Endothelial cell (in vitro differentiated cells): ENCODE data around the gene SCLY. TPM values are rescaled to one million over a fixed set of nuclear protein-coding genes. Genes with fewer than 3 reads are reported as not detected.

Experiments
- DNase-seq: peaks from one replicate; pipeline ENCODE4 v3.0.0; 2021; ENCODE audit warnings: low spot score
- H3K27ac Mint-ChIP-seq: one replicate; pipeline ENCODE4 v1.8.0; 2021; ENCODE audit warnings: mixed read lengths, inconsistent platforms; ENCODE audit not compliant: unreplicated experiment
- H3K27me3 Mint-ChIP-seq: one replicate; pipeline ENCODE4 v1.8.0; 2021; ENCODE audit warnings: mild to moderate bottlenecking, moderate library complexity, mixed read lengths, inconsistent platforms; ENCODE audit not compliant: unreplicated experiment
- H3K36me3 Mint-ChIP-seq: one replicate; pipeline ENCODE4 v1.8.0; 2021; ENCODE audit warnings: mild to moderate bottlenecking, low read depth, mixed read lengths, inconsistent platforms; ENCODE audit not compliant: unreplicated experiment
- H3K4me1 Mint-ChIP-seq: one replicate; pipeline ENCODE4 v1.8.0; 2021; ENCODE audit warnings: mild to moderate bottlenecking, mixed read lengths, inconsistent platforms; ENCODE audit not compliant: unreplicated experiment
- H3K4me3 Mint-ChIP-seq: one replicate; pipeline ENCODE4 v1.8.0; 2021; ENCODE audit warnings: mild to moderate bottlenecking, mixed read lengths, inconsistent platforms; ENCODE audit not compliant: unreplicated experiment
- H3K9me3 Mint-ChIP-seq: one replicate; pipeline ENCODE4 v1.8.0; 2021; ENCODE audit warnings: mixed read lengths, inconsistent platforms; ENCODE audit not compliant: unreplicated experiment
- CTCF ChIP-seq: fragments of 200-600 bp; sonication (generic); IDR thresholded peaks from one replicate; pipeline ENCODE4 v1.5.0; 2021; ENCODE audit warnings: antibody characterized with exemption; ENCODE audit not compliant: unreplicated experiment
- total RNA-seq: library from RNA; stranded (reverse); fragmentation: NEBNext Ultra II Directional; extraction: Animal tissue kit (Norgen Biotek cat#: 25700); gene quantifications from one replicate; pipeline ENCODE4 v1.2.1, GENCODE V29; 2021; ENCODE audit not compliant: unreplicated experiment

Gene SCLY
- total RNA-seq, 1 donor from 2014 or later = 17.7 TPM

GRCh38 chr2:238116298-238117198 is 55.7 kb downstream of the SCLY start:
- no peak for DNase-seq
- Mint-ChIP-seq H3K27ac (no peak overlapping the region), H3K27me3 (peaks cover 8% of the 10 kb centered on the region), H3K4me1 (no peaks in the 10 kb centered on the region), H3K36me3 (no peaks in the 10 kb centered on the region), H3K4me3 (no peak overlapping the region), H3K9me3 (peaks cover 6% of the 10 kb centered on the region)
- no peak for TF ChIP-seq CTCF

- Mint-ChIP-seq H3K27ac (no peak overlapping the region), H3K27me3 (peaks cover 8% of the 10 kb centered on the region), H3K4me1 (no peaks in the 10 kb centered on the region), H3K36me3 (no peaks in the 10 kb centered on the region), H3K4me3 (no peak overlapping the region), H3K9me3 (peaks cover 6% of the 10 kb centered on the region)
- no peak for DNase-seq
- TF ChIP-seq CTCF = no peak
These were observed 56.7 kb downstream of the SCLY start for GRCh38 chr2:238117199-238118154.

- H3K27ac Mint-ChIP-seq = no peak overlapping the region
- H3K4me3 Mint-ChIP-seq = no peak overlapping the region
- TF ChIP-seq CTCF = no peak
- H3K36me3 Mint-ChIP-seq = no peaks in the 10 kb centered on the region
- no peaks in the 10 kb centered on the region for H3K4me1 Mint-ChIP-seq
- no peaks in the 10 kb centered on the region for H3K9me3 Mint-ChIP-seq
- peaks cover 11% of the 10 kb centered on the region for H3K27me3 Mint-ChIP-seq
- DNase-seq = no peak
These were observed 59.1 kb downstream of the SCLY start for GRCh38 chr2:238119756-238120462.

GRCh38 chr2:238120463-238121298 is 59.9 kb downstream of the SCLY start:
- Mint-ChIP-seq H3K4me1 (no peaks in the 10 kb centered on the region), H3K4me3 (no peak overlapping the region), H3K9me3 (no peaks in the 10 kb centered on the region), H3K36me3 (no peaks in the 10 kb centered on the region), H3K27me3 (peaks cover 9% of the 10 kb centered on the region), H3K27ac (no peak overlapping the region)
- no peak for TF ChIP-seq CTCF
- no peak for DNase-seq
